Measurements from ENCODE around the gene PNMT.

The PNMT gene

DNA sequence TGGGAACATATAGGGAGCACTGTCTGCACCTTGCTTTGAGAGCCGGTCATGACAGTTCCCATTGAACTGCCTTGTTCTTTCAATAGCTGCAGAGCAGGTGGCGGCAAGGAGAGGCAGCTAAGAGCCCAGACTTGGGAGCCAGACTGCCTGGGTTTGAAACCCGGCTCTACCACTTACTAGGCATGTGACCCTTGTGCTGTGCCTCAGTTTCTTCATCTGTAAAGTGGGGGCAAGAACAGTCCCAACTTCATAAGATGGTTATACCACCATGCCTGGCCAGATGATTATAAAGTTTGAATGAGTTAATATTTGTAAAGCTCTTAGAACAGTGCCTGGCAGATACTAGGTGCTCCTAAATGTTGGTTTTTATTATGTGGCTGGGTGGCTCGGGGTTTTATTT, 46.0 kb downstream of the PNMT start:
- DNase-seq = no peak

- no peak for DNase-seq
These were observed 47.3 kb downstream of the PNMT start for GRCh38 chr17:39715375-39716072.

- DNase-seq = no peak
These were observed 48.0 kb downstream of the PNMT start for GRCh38 chr17:39716073-39716818.

DNA sequence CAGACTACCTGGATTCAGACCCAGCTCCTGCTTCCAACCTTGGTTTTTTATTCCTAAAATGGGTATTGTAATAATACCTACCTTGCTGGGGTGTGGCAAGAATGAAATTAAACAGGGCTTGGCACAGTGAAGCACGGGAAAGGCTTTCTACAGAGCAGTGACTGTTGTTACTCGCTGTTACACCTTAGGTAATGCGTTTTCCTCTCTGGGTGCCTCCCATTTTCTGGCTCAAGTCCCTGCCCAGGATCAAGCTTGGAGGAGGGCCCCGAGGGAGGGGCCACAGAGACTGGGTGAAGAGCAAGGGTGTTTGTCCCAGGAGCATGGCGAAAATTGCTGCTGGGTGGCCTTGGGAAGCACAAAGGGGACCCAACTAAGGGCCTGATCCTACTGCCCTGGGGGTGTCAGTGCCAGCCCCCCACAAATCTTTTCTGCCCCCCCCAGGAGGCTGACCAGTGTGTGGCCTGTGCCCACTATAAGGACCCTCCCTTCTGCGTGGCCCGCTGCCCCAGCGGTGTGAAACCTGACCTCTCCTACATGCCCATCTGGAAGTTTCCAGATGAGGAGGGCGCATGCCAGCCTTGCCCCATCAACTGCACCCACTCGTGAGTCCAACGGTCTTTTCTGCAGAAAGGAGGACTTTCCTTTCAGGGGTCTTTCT, 48.8 kb downstream of the PNMT start:
- DNase-seq = no peak

GRCh38 chr17:39717660-39718059, 49.4 kb downstream of the PNMT start:
- DNase-seq = no peak

DNA sequence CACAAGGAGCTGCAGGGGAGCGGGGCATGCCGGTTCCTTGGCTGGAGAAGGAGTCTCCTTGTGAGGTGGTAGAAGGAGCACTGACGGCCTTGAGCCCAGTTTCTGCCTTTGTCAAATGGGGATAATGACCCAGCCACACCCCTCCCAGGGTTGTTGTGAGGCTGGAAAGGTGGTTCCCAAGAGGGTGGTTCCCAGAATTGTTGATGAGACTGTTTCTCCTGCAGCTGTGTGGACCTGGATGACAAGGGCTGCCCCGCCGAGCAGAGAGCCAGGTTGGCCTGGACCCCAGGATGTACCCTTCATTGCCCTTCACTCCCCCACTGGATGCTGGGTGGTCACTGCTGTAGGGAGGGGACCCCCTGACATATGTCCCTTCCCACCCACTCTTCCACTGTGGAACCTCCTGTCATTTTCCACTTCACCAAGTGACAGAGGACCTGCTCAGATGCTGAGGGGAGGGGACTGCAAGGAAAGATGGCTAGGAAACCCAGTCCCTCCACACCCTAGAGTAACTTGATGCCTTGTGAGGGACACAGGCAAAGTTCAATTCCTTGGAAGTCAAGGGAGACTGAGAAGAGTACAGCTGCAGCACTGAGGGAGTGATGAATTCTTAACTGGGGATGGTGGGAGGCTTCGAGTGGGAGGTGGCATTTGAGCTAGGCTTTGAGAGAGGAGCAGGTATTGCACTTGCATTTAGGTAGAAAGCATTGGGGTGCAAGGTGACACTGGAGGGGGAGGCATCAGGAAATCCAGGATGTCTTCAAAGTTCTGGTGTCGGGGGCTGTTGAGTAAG, 51.5 kb downstream of the PNMT start:
- no peak for DNase-seq

Measured in GDM1 (cell line).